ENCODE data around the gene ZNF316. TPM values are rescaled to one million over a fixed set of nuclear protein-coding genes. Genes with fewer than 3 reads are reported as not detected.

Gene ZNF316
- total RNA-seq, 1 donor, result 14.1 TPM

DNA sequence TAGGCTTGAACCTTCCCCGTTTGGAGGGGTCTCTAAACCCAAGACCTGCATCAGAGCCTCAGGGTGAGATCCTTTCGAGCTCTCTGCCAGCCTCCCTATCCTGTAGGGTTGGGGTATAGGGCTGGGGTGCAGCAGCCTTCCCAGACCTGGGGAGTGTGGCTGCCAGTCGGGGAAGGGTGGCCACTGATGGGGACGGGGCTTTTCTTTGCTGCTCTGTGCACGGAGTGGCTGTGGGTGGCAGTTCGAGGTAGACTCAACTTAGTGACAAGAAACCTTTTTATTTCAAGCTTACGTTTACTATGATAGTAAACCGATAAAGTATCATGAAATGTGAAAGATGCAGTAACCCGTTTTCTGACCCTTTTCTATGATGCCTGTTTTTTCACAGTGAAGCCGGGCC, 13.0 kb downstream of the ZNF316 start:
- H3K79me2 ChIP-seq (ENCODE audit: insufficient read depth, low read length), result peaks cover 3% of the 10 kb centered on the region

GRCh38 chr7:6650521-6651011, 13.4 kb downstream of the ZNF316 start:
- Histone ChIP-seq H3K36me3 (ENCODE audit: insufficient read depth, low read length) (peaks cover 23% of the 10 kb centered on the region), H3K4me3 (ENCODE audit: insufficient read depth, low read length) (no peak overlapping the region), H4K20me1 (ENCODE audit: insufficient read depth, low read length) (peaks cover 29% of the 10 kb centered on the region), H3K4me1 (ENCODE audit: insufficient read depth, low read length) (no peaks in the 10 kb centered on the region), H2AFZ (ENCODE audit: low read length) (no peak overlapping the region), H3K79me2 (ENCODE audit: insufficient read depth, low read length) (peaks cover 3% of the 10 kb centered on the region), H3K27ac (ENCODE audit: low read depth, low read length) (no peak overlapping the region), H3K27me3 (ENCODE audit: insufficient read depth, low read length) (no peaks in the 10 kb centered on the region), H3K4me2 (ENCODE audit: insufficient read depth, low read length) (no peak overlapping the region), H3K9me3 (ENCODE audit: low read depth, low read length) (no peaks in the 10 kb centered on the region)
- DNase-seq (ENCODE audit: insufficient read length, low spot score, missing footprints), result peak; percentile 87
- TF ChIP-seq CTCF (IDR thresholded peaks at IDR 0.05; ENCODE audit: extremely low read depth, low read depth, low read length), result no peak

More for the DNA sequence above, 13.0 kb downstream of the ZNF316 start:
- H2AFZ ChIP-seq (ENCODE audit: low read length), result no peak overlapping the region
- TF ChIP-seq CTCF (IDR thresholded peaks at IDR 0.05; ENCODE audit: extremely low read depth, low read depth, low read length), result no peak
- no peak overlapping the region for H3K4me3 ChIP-seq (ENCODE audit: insufficient read depth, low read length)
- no peak overlapping the region for H3K4me2 ChIP-seq (ENCODE audit: insufficient read depth, low read length)
- peaks cover 26% of the 10 kb centered on the region for H4K20me1 ChIP-seq (ENCODE audit: insufficient read depth, low read length)
- H3K27ac ChIP-seq (ENCODE audit: low read depth, low read length), result no peak overlapping the region
- no peaks in the 10 kb centered on the region for H3K27me3 ChIP-seq (ENCODE audit: insufficient read depth, low read length)
- peaks cover 22% of the 10 kb centered on the region for H3K36me3 ChIP-seq (ENCODE audit: insufficient read depth, low read length)
- peak; percentile 69 for DNase-seq (ENCODE audit: insufficient read length, low spot score, missing footprints)
- no peaks in the 10 kb centered on the region for H3K9me3 ChIP-seq (ENCODE audit: low read depth, low read length)
- no peaks in the 10 kb centered on the region for H3K4me1 ChIP-seq (ENCODE audit: insufficient read depth, low read length)

- no peak overlapping the region for H3K27ac ChIP-seq (ENCODE audit: low read depth, low read length)
- H3K4me2 ChIP-seq (ENCODE audit: insufficient read depth, low read length), result no peak overlapping the region
- H3K4me1 ChIP-seq (ENCODE audit: insufficient read depth, low read length), result no peaks in the 10 kb centered on the region
- no peak overlapping the region for H3K4me3 ChIP-seq (ENCODE audit: insufficient read depth, low read length)
- no peak for TF ChIP-seq CTCF (IDR thresholded peaks at IDR 0.05; ENCODE audit: extremely low read depth, low read depth, low read length)
- no peak overlapping the region for H2AFZ ChIP-seq (ENCODE audit: low read length)
- H3K79me2 ChIP-seq (ENCODE audit: insufficient read depth, low read length), result peaks cover 3% of the 10 kb centered on the region
- no peaks in the 10 kb centered on the region for H3K27me3 ChIP-seq (ENCODE audit: insufficient read depth, low read length)
- peaks cover 29% of the 10 kb centered on the region for H4K20me1 ChIP-seq (ENCODE audit: insufficient read depth, low read length)
- no peaks in the 10 kb centered on the region for H3K9me3 ChIP-seq (ENCODE audit: low read depth, low read length)
- H3K36me3 ChIP-seq (ENCODE audit: insufficient read depth, low read length), result peaks cover 20% of the 10 kb centered on the region
- peak; percentile 88 for DNase-seq (ENCODE audit: insufficient read length, low spot score, missing footprints)
Observed at GRCh38 chr7:6651851-6652445, 14.8 kb downstream of the ZNF316 start.

DNA sequence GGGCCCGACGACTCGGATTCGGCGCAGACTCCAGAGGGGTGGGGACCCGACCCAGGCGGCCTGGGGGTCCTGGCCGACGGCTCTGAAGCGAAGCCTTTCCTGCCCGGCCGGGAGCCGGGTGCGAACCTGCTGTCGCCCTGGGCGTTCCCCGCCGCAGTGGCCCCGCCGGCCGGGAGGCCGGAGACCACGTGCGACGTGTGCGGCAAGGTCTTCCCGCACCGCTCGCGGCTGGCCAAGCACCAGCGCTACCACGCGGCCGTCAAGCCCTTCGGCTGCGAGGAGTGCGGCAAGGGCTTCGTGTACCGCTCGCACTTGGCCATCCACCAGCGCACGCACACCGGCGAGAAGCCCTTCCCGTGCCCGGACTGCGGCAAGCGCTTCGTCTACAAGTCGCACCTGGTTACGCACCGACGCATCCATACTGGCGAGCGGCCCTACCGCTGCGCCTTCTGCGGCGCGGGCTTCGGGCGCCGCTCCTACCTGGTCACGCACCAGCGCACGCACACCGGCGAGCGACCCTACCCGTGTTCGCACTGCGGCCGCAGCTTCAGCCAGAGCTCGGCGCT, 15.4 kb downstream of the ZNF316 start:
- no peak overlapping the region for H3K27ac ChIP-seq (ENCODE audit: low read depth, low read length)
- no peak overlapping the region for H3K4me2 ChIP-seq (ENCODE audit: insufficient read depth, low read length)
- DNase-seq (ENCODE audit: insufficient read length, low spot score, missing footprints), result peak; percentile 89
- no peak overlapping the region for H2AFZ ChIP-seq (ENCODE audit: low read length)
- H3K4me3 ChIP-seq (ENCODE audit: insufficient read depth, low read length), result no peak overlapping the region
- TF ChIP-seq CTCF (IDR thresholded peaks at IDR 0.05; ENCODE audit: extremely low read depth, low read depth, low read length), result no peak
- H3K79me2 ChIP-seq (ENCODE audit: insufficient read depth, low read length), result peaks cover 3% of the 10 kb centered on the region
- H3K36me3 ChIP-seq (ENCODE audit: insufficient read depth, low read length), result peaks cover 20% of the 10 kb centered on the region
- no peaks in the 10 kb centered on the region for H3K9me3 ChIP-seq (ENCODE audit: low read depth, low read length)
- no peaks in the 10 kb centered on the region for H3K4me1 ChIP-seq (ENCODE audit: insufficient read depth, low read length)
- H3K27me3 ChIP-seq (ENCODE audit: insufficient read depth, low read length), result no peaks in the 10 kb centered on the region
- H4K20me1 ChIP-seq (ENCODE audit: insufficient read depth, low read length), result peaks cover 25% of the 10 kb centered on the region
